HG02588 (cell line): Measurements from ENCODE around the gene HOXC10.

Source experiments
- ATAC-seq: cut with Tn5 transposase; IDR thresholded peaks from one replicate; pipeline ENCODE4 v1.9.1; 2021; ENCODE audit warnings: mild to moderate bottlenecking, moderate library complexity; ENCODE audit not compliant: unreplicated experiment

The HOXC10 gene

DNA sequence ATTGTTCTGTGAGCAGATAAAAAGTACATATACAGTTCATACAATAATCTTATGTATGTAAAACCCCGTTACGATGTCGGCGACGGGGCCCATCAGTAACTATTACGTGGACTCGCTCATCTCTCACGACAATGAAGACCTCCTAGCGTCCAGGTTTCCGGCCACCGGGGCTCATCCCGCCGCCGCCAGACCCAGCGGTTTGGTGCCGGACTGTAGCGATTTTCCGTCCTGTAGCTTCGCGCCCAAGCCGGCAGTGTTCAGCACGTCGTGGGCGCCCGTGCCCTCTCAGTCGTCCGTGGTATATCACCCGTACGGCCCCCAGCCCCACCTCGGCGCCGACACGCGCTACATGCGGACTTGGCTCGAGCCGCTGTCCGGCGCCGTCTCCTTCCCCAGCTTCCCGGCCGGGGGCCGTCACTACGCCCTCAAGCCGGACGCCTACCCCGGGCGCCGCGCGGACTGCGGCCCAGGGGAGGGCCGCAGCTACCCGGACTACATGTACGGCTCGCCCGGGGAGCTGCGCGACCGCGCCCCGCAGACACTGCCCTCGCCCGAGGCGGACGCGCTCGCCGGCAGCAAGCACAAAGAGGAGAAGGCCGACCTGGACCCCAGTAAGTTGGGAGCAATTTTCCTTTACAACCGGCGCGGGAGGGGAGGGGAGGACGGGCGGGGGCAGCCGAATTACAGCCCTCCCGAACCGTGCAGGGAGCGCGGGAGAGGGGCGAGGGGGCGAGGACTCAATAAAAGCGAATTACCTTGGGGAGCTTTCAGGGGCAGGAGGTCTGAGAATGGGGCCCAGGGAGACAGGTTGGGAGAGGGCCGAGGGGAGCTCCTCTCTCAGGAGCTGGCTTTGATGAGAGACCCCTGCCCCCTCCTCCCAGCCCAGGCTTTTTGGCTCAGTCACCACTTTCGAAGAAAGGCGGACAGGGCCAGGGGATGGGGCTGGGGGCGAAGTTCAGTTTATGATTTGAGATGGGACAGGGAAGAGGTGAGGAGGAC lies 15.5 kb downstream of the HOXC10 start, which contains the start of gene HOXC9:
TSS of gene HOXC9 (plus strand) at position 46 of the 999 bp plus-strand sequence. CDS start at position 74, 28 bp downstream.
- no peak for ATAC-seq

- ATAC-seq = no peak
Observed at GRCh38 chr12:54001283-54002187, 16.6 kb downstream of the HOXC10 start.

GRCh38 chr12:54002278-54002914 lies 17.4 kb downstream of the HOXC10 start:
- ATAC-seq = no peak

- no peak for ATAC-seq
Observed at GRCh38 chr12:54002915-54003389, 18.0 kb downstream of the HOXC10 start.

GRCh38 chr12:54003625-54004024 lies 18.7 kb downstream of the HOXC10 start:
- no peak for ATAC-seq

DNA sequence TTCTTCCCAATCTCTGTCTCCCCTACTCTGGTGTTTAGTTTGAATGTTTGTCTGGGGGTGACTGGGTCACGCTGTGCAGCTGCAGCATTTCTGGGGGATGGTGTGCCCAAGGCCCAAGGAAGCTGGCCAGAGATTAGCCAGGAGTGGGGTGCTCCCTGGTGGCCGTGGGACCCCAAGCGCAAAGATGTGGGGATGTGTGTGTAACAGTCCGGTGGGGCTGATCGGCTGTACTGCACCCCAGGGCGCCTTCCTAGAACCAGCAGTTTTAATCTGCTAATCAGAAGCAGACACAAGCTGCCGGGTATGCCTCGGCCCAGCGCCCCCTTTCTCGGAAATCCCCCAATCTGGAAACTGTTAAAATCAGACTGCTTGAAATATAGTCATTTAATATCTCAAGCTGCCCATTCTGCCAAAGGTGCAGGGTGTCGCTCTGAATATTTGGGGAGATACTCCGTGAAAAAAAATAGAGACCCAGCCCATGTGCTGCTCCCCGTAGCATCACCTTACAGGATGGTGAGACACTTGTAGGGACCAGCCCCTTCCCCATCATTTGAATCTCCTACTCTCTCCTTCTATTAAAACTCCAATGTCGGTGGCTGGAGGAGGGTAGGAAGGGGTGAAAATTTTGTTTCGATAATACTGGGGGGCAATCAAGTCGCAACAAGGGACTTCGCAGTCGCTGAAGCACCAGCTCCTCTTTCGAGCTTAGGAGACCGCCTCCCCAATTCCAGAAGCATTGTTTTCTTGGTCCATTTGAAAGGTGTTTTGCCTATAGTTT lies 19.3 kb downstream of the HOXC10 start:
- ATAC-seq = no peak

DNA sequence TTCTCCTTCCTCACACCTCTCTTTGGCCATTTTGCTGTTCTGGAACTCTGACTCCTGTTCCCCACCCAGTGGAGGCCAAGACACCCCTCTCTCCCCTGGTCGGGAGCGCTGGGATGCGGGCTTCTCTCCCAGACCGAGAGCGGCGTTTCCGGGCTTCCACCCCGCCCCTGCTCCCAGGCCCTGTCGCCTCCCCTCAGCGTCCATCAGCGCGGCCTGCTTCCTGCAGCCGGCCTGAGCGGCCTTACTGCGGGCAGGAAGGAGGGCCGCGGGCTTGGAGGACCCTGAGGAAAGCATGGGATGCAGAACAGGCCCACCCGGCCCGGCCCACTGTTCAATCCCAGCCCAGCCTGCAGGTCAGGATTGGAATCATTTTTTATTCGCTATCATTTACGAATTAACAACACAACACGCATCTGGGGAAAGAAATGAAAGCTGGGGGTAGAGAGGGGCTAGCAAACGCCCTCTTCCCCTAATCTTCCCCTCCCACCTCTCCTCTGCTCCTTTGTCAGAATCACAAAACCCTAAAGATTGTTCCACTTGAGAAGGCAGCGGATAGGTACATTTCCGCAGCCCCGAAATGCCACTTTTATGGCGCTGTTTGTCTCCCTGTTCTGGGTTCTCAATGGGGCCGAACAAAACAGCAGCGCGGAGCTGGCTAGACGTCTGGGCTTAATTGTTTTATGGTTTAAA lies 20.0 kb downstream of the HOXC10 start:
- ATAC-seq = no peak

GRCh38 chr12:54005531-54005852 lies 20.5 kb downstream of the HOXC10 start:
- ATAC-seq = no peak

- ATAC-seq = peak; percentile 76
Observed at GRCh38 chr12:54005853-54006558, 21.1 kb downstream of the HOXC10 start.

DNA sequence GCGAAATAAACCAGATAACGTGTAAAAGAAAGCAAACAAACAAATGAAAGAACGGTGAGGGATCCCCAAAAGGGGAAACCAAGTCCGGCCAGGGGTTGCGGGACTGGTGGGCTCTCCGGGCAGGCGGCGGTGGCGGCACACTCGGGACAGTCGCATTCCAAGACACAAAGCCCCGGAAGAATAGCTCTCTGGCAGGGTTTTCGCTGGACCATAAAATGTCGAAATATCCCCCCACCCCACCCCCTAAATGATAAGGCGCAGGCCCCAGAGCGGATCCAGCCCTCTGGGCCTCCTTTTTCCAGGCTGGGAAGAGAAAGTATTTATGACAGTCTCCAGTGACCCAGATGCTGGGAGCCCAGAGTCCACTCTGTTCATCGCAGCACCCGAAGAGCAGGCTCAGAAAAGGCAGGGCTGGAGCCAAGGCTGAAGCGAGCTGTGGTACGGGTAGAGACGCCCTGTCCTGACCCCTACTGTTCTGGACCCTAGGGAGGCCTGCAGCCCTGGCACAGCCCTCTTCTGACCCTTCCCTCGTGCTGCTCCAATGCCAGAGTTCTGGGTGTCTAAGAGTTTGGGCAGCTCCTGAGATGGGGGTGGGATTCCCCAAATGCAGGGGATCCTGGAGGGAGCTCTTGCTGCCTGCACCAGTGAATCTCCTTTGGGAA lies 21.7 kb downstream of the HOXC10 start:
- no peak for ATAC-seq

- no peak for ATAC-seq
Observed at GRCh38 chr12:54007538-54008259, 22.8 kb downstream of the HOXC10 start.

DNA sequence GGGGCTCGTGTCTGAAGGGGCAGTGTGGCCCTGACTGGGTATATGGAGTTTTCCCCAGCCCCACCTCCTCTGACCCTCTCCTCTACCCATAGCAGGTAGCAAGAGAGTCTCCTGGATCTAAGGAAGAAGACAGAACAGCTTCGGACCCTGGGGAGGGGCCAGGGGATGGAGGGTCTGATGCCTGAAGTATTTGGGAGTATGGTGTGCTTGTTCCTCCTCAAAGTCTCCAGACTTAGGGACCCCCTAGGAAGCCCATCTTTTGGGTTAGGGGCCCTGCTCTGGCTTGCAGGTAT lies 23.3 kb downstream of the HOXC10 start:
- no peak for ATAC-seq

DNA sequence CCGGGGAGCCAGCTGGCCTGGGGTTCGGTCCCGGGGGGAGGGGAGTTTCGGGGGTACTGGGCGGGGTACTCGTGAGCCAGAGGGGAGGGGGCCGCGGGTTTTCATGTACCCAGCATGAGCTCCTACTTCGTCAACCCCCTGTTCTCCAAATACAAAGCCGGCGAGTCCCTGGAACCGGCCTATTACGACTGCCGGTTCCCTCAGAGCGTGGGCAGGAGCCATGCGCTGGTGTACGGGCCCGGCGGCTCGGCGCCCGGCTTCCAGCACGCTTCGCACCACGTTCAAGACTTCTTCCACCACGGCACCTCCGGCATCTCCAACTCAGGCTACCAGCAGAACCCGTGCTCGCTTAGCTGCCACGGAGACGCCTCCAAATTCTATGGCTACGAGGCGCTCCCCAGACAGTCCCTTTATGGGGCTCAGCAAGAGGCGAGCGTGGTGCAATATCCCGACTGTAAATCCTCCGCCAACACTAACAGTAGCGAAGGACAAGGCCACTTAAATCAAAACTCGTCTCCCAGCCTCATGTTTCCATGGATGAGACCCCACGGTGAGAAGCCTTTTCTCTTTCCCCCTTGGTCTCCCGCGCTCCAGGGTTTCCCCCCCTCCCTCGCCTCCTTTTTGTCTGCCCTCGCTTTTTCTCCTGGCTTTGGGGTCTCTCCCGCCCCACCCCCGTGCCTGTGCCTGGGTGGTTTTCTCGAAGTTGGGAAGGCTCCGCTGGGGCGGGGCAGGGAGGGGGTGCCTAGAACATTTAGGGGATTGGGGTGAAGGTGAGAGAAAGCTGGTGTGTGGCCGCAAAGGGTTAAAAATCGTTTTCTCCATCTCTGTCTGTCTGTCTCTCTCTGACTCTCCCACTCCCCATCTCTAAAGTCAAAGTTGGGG lies 24.5 kb downstream of the HOXC10 start:
- no peak for ATAC-seq

- no peak for ATAC-seq
Observed at GRCh38 chr12:54010053-54010971, 25.4 kb downstream of the HOXC10 start.

DNA sequence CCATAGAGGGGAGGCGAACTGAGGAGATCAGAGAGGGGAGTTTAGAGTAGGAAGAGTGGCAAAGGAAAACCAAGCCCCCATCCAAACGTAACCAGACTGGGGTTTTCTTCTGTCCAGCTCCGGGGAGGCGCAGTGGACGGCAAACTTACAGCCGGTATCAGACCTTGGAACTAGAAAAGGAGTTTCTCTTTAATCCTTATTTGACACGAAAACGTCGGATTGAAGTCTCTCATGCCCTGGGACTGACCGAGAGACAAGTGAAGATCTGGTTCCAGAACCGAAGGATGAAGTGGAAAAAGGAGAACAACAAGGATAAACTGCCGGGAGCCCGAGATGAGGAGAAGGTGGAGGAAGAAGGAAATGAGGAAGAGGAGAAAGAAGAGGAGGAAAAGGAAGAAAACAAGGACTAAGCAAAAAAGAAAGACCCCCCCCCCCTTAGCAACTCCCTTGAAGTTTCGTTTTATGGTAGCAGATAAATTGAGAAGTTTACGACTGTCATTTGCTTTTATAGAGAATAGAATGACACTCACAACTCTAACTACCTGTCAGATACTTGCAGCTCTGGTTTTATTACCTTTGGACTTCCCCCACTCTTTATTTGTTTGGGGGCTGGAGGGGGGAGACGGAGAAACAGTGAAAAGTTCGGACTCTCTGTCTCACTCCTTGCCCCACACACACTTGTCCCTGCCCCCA lies 26.2 kb downstream of the HOXC10 start:
- no peak for ATAC-seq
